Coronary artery (tissue), 2 donors: ENCODE data around the gene YBX3.

Experiments used
- DNase-seq: peaks from one replicate; pipeline ENCODE4 v3.0.0-alpha.2; 2017; ENCODE audit warnings: low spot score
- H3K27ac ChIP-seq, 2 donors: fragments of 200-600 bp; sonication (generic); one replicate each; pipeline ENCODE4 v1.5.1; 2016 to 2019
- H3K4me3 ChIP-seq: fragments of 200-600 bp; sonication (generic); 2 replicates; pipeline ENCODE4 v1.5.1; 2016; ENCODE audit warnings: mild to moderate bottlenecking, moderate library complexity
- CTCF ChIP-seq: fragments of 200-600 bp; sonication (generic); IDR thresholded peaks from one replicate; pipeline ENCODE4 v1.5.1; 2019; ENCODE audit warnings: antibody characterized with exemption

Gene YBX3

GRCh38 chr12:10725003-10725402 lies 1.9 kb upstream of the YBX3 start:
- no peak for DNase-seq
- no peak overlapping the region for H3K4me3 ChIP-seq
- TF ChIP-seq CTCF = no peak
- no peak overlapping the region for H3K27ac ChIP-seq

- Histone ChIP-seq H3K27ac (peak overlapping the region; percentile 99), H3K4me3 (peak overlapping the region; percentile 95)
- no peak for TF ChIP-seq CTCF
- peak; percentile 82 for DNase-seq
Measured at GRCh38 chr12:10722502-10722904, 620 bp downstream of the YBX3 start.

GRCh38 chr12:10721651-10722501 lies 1.2 kb downstream of the YBX3 start:
- peak overlapping the region; percentile 95 for H3K4me3 ChIP-seq
- DNase-seq = peak; percentile 99
- no peak for TF ChIP-seq CTCF
- H3K27ac ChIP-seq = peak overlapping the region; percentile 99

- peak overlapping the region; percentile 95 for H3K4me3 ChIP-seq
- H3K27ac ChIP-seq = peak overlapping the region; percentile 99
- DNase-seq = no peak
- TF ChIP-seq CTCF = no peak
Measured at GRCh38 chr12:10720974-10721650, 2.0 kb downstream of the YBX3 start.

GRCh38 chr12:10719482-10719881 lies 3.6 kb downstream of the YBX3 start:
- no peak overlapping the region for H3K4me3 ChIP-seq
- DNase-seq = no peak
- TF ChIP-seq CTCF = no peak
- H3K27ac ChIP-seq = peak overlapping the region in 1 of 2 donors; percentile 99

GRCh38 chr12:10718279-10718821 lies 4.8 kb downstream of the YBX3 start:
- no peak for TF ChIP-seq CTCF
- DNase-seq = no peak
- H3K4me3 ChIP-seq = peak overlapping the region; percentile 41
- peak overlapping the region; percentile 53 to 75 for H3K27ac ChIP-seq
